Trophoblast cell (in vitro differentiated cells and primary cell): ENCODE data around the gene ATP4A.
A peak's percentile ranks its signal among the peaks of the same experiment; 100 is the strongest.

Experiments
- DNase-seq, 2 donors: peaks; one replicate each; pipeline ENCODE4 v3.0.0-alpha.2; 2016
- H2AFZ ChIP-seq: 2 replicates; pipeline ENCODE4 v1.6.1; 2013; ENCODE audit warnings: low read length, moderate library complexity, mild to moderate bottlenecking; ENCODE audit not compliant: insufficient read depth, poor library complexity
- H2AK5ac ChIP-seq: 2 replicates; pipeline ENCODE4 v1.6.1; 2013; ENCODE audit warnings: mild to moderate bottlenecking, low read length
- H2BK120ac ChIP-seq: 2 replicates; pipeline ENCODE4 v1.6.1; 2013; ENCODE audit warnings: low read length, mild to moderate bottlenecking, moderate library complexity; ENCODE audit not compliant: insufficient read depth, poor library complexity
- H2BK12ac ChIP-seq: 2 replicates; pipeline ENCODE4 v1.6.1; 2013; ENCODE audit warnings: mild to moderate bottlenecking, low read length, moderate library complexity
- H2BK5ac ChIP-seq: 2 replicates; pipeline ENCODE4 v1.6.1; 2013; ENCODE audit warnings: low read length, low read depth, moderate library complexity, mild to moderate bottlenecking; ENCODE audit not compliant: poor library complexity
- H3K14ac ChIP-seq: 2 replicates; pipeline ENCODE4 v1.6.1; 2013; ENCODE audit warnings: mild to moderate bottlenecking, low read length
- H3K18ac ChIP-seq: 2 replicates; pipeline ENCODE4 v1.6.1; 2013; ENCODE audit warnings: mild to moderate bottlenecking, low read length
- H3K23ac ChIP-seq: 2 replicates; pipeline ENCODE4 v1.6.1; 2013; ENCODE audit warnings: low read length
- H3K27ac ChIP-seq: 2 replicates; pipeline ENCODE4 v1.5.1; 2013; ENCODE audit warnings: low read depth, mild to moderate bottlenecking, inconsistent platforms, low read length, moderate library complexity
- H3K27me3 ChIP-seq: 2 replicates; pipeline ENCODE4 v1.6.1; 2013; ENCODE audit warnings: inconsistent platforms, mild to moderate bottlenecking, low read length, moderate library complexity; ENCODE audit not compliant: insufficient read depth
- H3K36me3 ChIP-seq, 2 experiments: 1 replicate in 1 of 2; 2 replicates in 1 of 2; pipeline ENCODE4 v1.6.1; 2013; ENCODE audit warnings: low read length in 2 of 2, mild to moderate bottlenecking in 2 of 2, moderate library complexity in 1 of 2; ENCODE audit not compliant: insufficient read depth in 2 of 2, control insufficient read depth in 1 of 2
- H3K4ac ChIP-seq: 2 replicates; pipeline ENCODE4 v1.6.1; 2013; ENCODE audit warnings: low read depth, mild to moderate bottlenecking, low read length, moderate library complexity
- H3K4me1 ChIP-seq, 2 experiments: 1 replicate in 1 of 2; 2 replicates in 1 of 2; pipeline ENCODE4 v1.6.1; 2013; ENCODE audit warnings: low read length in 2 of 2, mild to moderate bottlenecking in 2 of 2, moderate library complexity in 1 of 2; ENCODE audit not compliant: insufficient read depth in 2 of 2, control insufficient read depth in 1 of 2
- H3K4me2 ChIP-seq: 2 replicates; pipeline ENCODE4 v1.6.1; 2013; ENCODE audit warnings: inconsistent platforms, mild to moderate bottlenecking, low read length, moderate library complexity
- H3K4me3 ChIP-seq: 2 replicates; pipeline ENCODE4 v1.5.1; 2013; ENCODE audit warnings: mild to moderate bottlenecking, low read depth, low read length, inconsistent platforms
- H3K79me1 ChIP-seq: one replicate; pipeline ENCODE4 v1.6.1; 2013; ENCODE audit warnings: low read length
- H3K79me2 ChIP-seq: 2 replicates; pipeline ENCODE4 v1.6.1; 2013; ENCODE audit warnings: low read length, mild to moderate bottlenecking; ENCODE audit not compliant: control insufficient read depth, insufficient read depth, poor library complexity
- H3K9ac ChIP-seq: 2 replicates; pipeline ENCODE4 v1.6.1; 2013; ENCODE audit warnings: mild to moderate bottlenecking, low read length
- H3K9me3 ChIP-seq: 2 replicates; pipeline ENCODE4 v1.6.1; 2013; ENCODE audit warnings: low read depth, mild to moderate bottlenecking, control low read depth, inconsistent platforms, low read length; ENCODE audit not compliant: insufficient read depth
- H4K12ac ChIP-seq: 2 replicates; pipeline ENCODE4 v1.6.1; 2013; ENCODE audit warnings: low read depth, mild to moderate bottlenecking, low read length, moderate library complexity
- H4K8ac ChIP-seq: 2 replicates; pipeline ENCODE4 v1.6.1; 2013; ENCODE audit warnings: low read depth, mild to moderate bottlenecking, low read length, moderate library complexity
- H4K91ac ChIP-seq: one replicate; pipeline ENCODE4 v1.6.1; 2013; ENCODE audit warnings: low read depth, mild to moderate bottlenecking, low read length, moderate library complexity
- WGBS: extraction: QIAGEN DNeasy Blood & Tissue Kit; methylation state at CpG from one replicate; pipeline ENCODE4 v1.1.7; 2013; ENCODE audit warnings: missing lambda C conversion rate; ENCODE audit not compliant: insufficient read length, insufficient coverage; ENCODE audit errors: extremely low coverage; 5-methylcytosine and 5-hydroxymethylcytosine counted together

The ATP4A gene

DNA sequence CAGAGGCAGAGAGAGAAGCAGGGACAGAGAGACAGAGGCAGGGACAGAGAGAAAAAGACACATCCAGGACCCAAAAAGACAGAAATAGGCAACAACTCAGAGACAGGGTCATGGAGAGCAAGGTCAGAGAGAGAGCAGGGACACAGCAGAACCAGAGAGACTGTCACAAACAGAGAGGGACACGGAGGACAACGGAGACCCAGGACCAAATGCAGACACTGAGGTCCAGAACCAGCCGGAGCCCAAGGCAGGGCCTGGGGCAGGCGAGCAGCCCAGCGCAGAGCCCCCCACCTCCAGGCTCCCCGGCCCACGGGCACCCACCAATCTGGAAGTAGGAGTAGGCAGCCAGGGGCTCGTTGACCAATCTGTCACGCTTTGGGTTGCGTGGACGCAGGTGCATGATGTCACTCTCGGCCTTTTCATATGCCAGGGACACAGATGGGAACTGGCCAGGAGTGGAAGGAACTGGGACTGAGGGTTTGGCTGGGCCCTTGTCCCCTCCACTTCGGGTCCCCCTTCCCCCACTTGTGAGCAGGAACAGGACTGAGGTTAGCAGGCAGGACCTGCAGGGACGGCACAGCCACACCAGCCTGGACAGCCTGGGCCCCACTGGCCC is 10.0 kb downstream of the ATP4A start:
- H3K18ac ChIP-seq, result no peak overlapping the region
- H3K23ac ChIP-seq, result peak overlapping the region; percentile 5
- H2BK5ac ChIP-seq, result no peak overlapping the region
- H3K4ac ChIP-seq, result no peak overlapping the region
- H3K36me3 ChIP-seq, result peaks cover 4 to 6% of the 10 kb centered on the region in 2 experiments
- H2AFZ ChIP-seq, result no peak overlapping the region
- H3K9me3 ChIP-seq, result peaks cover 7% of the 10 kb centered on the region
- H3K4me1 ChIP-seq, result peaks cover 2 to 3% of the 10 kb centered on the region in 2 experiments
- H2BK120ac ChIP-seq, result no peak overlapping the region
- no peak overlapping the region for H3K4me3 ChIP-seq
- no peak overlapping the region for H4K91ac ChIP-seq
- no peak overlapping the region for H3K14ac ChIP-seq
- peaks cover 7% of the 10 kb centered on the region for H3K27me3 ChIP-seq
- no peak for DNase-seq
- no peak overlapping the region for H2BK12ac ChIP-seq
- H3K9ac ChIP-seq, result no peak overlapping the region
- no peaks in the 10 kb centered on the region for H3K79me2 ChIP-seq
- H3K79me1 ChIP-seq, result no peaks in the 10 kb centered on the region
- H4K8ac ChIP-seq, result no peak overlapping the region
- WGBS, result no CpG with 5 or more reads among the region's 14 CpGs
- H3K4me2 ChIP-seq, result no peak overlapping the region
- no peak overlapping the region for H2AK5ac ChIP-seq
- H4K12ac ChIP-seq, result no peak overlapping the region
- H3K27ac ChIP-seq, result no peak overlapping the region

DNA sequence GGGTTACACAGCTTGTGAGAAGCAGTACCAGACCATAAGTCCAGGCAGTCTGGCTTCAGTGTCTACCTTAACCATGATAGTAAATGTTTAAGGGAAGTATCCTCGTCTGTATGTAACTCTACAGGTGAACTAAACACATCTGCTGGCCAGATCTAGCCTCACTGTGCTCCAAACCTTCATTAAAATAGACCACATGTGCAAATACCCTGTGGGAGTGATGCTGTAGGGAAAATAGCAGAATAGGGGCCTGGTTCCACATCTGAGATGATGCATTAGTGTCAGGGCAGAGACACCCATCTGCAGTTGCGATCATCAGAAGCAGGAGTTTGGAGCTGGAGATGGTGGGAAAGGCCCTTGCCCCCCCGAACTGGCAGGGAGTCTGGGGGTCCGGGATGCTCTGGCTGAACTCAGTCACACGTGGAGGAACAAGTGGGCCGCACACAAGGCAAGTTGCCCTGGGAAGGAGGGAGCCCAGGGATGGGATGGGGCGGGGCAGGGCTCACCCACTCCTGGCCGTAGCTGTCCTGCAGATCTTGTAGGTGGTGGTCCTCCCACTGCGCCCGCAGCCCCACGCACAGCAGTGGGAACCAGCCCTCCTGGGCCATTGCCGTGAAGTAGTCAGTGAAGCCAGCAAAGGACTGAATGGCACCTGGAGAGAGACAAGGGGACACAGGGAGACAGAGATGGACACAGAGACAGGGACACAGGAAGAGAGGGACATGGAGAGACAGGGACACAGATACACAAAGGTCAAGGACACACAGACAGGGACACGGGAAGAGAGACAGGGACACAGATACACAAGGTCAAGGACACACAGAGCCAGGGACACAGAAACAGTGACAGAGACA is 10.7 kb downstream of the ATP4A start:
- Histone ChIP-seq H3K27me3 (no peaks in the 10 kb centered on the region), H2BK120ac (no peak overlapping the region), H3K9me3 (no peaks in the 10 kb centered on the region), H4K8ac (no peak overlapping the region), H2AFZ (no peak overlapping the region), H3K23ac (peak overlapping the region; percentile 5), H3K79me2 (no peaks in the 10 kb centered on the region), H3K4me3 (no peak overlapping the region), H2BK12ac (no peak overlapping the region), H3K4me2 (no peak overlapping the region), H3K14ac (no peak overlapping the region), H4K12ac (no peak overlapping the region), H3K18ac (no peak overlapping the region), H3K27ac (no peak overlapping the region), H3K36me3 (peaks cover 4 to 6% of the 10 kb centered on the region in 2 experiments), H3K4me1 (peaks cover 0 to 5% of the 10 kb centered on the region in 2 experiments), H3K4ac (no peak overlapping the region), H2BK5ac (no peak overlapping the region), H3K9ac (no peak overlapping the region), H2AK5ac (no peak overlapping the region), H3K79me1 (no peaks in the 10 kb centered on the region), H4K91ac (no peak overlapping the region)
- DNase-seq, result no peak
- WGBS, result no CpG with 5 or more reads among the region's 13 CpGs

DNA sequence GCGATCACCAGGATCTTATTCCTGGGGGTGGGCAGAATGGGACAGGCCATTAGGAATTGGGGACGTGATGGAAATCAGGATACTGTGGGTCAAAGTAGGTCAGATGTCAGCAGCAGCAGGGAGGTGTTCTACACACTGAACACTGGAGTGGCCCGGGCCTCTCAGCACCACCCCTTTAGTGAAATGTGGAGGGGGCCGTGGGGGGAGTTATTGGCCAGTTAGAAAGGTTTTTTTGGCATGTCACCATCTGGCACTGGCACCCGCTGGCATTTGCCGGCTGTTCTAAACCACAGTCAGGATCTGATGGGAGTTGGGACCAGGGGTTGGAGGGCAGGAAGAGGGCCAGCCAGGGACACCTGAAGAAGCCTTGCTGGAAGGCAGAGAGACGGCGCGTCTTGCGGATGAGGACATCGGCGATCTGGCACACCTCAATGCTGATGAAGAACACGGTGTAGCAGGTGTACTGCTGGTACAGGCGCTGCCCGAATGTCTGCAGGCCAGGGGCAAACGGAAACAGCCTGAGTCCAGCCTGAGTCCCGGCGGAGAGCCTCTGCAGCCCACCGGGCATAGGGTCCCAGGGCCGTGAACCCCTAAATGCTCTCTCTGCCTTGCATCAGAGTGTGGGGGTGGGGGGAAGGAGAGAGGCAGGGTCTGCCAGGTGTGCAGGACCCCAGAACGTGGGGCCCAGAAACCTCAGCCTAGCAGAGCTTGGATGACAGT is 12.2 kb downstream of the ATP4A start:
- Histone ChIP-seq H3K23ac (no peak overlapping the region), H3K9me3 (no peaks in the 10 kb centered on the region), H2AK5ac (no peak overlapping the region), H4K91ac (no peak overlapping the region), H2BK120ac (no peak overlapping the region), H3K4me1 (peaks cover 2 to 5% of the 10 kb centered on the region in 2 experiments), H3K4ac (no peak overlapping the region), H2BK5ac (no peak overlapping the region), H2BK12ac (no peak overlapping the region), H3K79me1 (no peaks in the 10 kb centered on the region), H2AFZ (no peak overlapping the region), H4K12ac (no peak overlapping the region), H3K79me2 (no peaks in the 10 kb centered on the region), H3K9ac (no peak overlapping the region), H3K27ac (no peak overlapping the region), H3K27me3 (no peaks in the 10 kb centered on the region), H3K14ac (no peak overlapping the region), H3K18ac (no peak overlapping the region), H3K36me3 (peaks cover 10% of the 10 kb centered on the region in 2 experiments), H4K8ac (no peak overlapping the region), H3K4me2 (no peak overlapping the region), H3K4me3 (no peak overlapping the region)
- DNase-seq, result no peak
- WGBS, result no CpG with 5 or more reads among the region's 21 CpGs

DNA sequence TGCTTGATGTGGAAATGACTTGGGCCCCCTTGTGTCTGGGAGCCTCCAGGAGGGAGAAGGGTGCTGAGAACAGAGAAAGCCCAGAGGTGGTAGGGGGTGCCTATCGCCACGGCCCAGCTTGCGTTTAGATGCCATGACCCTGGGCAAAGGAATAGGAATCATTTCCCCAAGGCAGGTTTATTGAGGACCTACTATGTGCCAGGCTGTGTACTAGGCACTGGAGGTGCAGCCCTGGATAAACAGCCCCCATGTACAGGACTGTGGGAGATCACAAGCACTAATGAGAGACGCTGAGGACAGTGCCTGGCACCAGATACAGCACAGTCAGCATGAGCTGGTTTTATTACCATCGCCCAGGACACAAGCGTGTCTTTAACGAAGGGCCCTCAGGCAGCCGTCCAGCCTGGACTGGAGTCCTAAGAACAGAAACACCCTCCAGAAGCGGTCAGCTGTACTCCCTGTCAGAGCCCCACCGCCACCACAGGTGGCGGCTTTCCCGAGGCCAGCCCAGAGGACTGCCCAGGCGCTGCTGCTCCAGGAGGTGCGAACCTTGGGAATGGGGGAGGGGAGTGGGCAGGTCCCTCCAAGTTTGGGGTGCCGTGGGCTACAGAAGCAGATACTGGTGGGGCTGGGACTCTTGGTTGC is 13.5 kb downstream of the ATP4A start:
- no CpG with 5 or more reads among the region's 15 CpGs for WGBS
- Histone ChIP-seq H3K18ac (no peak overlapping the region), H4K91ac (no peak overlapping the region), H3K4me3 (peak overlapping the region; percentile 8), H3K79me2 (peaks cover 5% of the 10 kb centered on the region), H3K9ac (no peak overlapping the region), H2AK5ac (no peak overlapping the region), H3K27me3 (no peaks in the 10 kb centered on the region), H3K4me2 (no peak overlapping the region), H4K12ac (no peak overlapping the region), H3K4ac (no peak overlapping the region), H3K9me3 (no peaks in the 10 kb centered on the region), H2BK5ac (no peak overlapping the region), H3K79me1 (peaks cover 6% of the 10 kb centered on the region), H3K36me3 (peaks cover 10% of the 10 kb centered on the region in 2 experiments), H4K8ac (no peak overlapping the region), H3K23ac (no peak overlapping the region), H2AFZ (no peak overlapping the region), H3K14ac (no peak overlapping the region), H3K27ac (no peak overlapping the region), H2BK120ac (no peak overlapping the region), H2BK12ac (no peak overlapping the region), H3K4me1 (peaks cover 4 to 8% of the 10 kb centered on the region in 2 experiments)
- no peak for DNase-seq
